HG03103 (cell line): ENCODE measurements around the gene DNA2.
A peak's percentile ranks its signal among the peaks of the same experiment; 100 is the strongest.
"Not testable (repeated sequence)": the region's sequence is repeated elsewhere in the genome, so short reads cannot be mapped to it uniquely, and the experiment has no call there.

Experiments
- ATAC-seq: cut with Tn5 transposase; IDR thresholded peaks from one replicate; pipeline ENCODE4 v1.9.1; 2021; ENCODE audit warnings: low read depth; ENCODE audit not compliant: unreplicated experiment

DNA2 gene

GRCh38 chr10:68471586-68472408, at the start of gene DNA2:
Gene DNA2 (minus strand): TSS chr10:68471973. CDS start chr10:68471864, 109 bp downstream.
- peak; percentile 82 for ATAC-seq

GRCh38 chr10:68518609-68519008, 46.8 kb upstream of the DNA2 start:
- not testable (repeated sequence) for ATAC-seq

- ATAC-seq = no peak
Observed at GRCh38 chr10:68517188-68517587, 45.4 kb upstream of the DNA2 start.

- ATAC-seq = no peak
Observed at GRCh38 chr10:68516766-68517165, 45.0 kb upstream of the DNA2 start.

GRCh38 chr10:68516216-68516615, 44.4 kb upstream of the DNA2 start:
- ATAC-seq = not testable (repeated sequence)

GRCh38 chr10:68508090-68508489, 36.3 kb upstream of the DNA2 start:
- ATAC-seq = no peak

GRCh38 chr10:68506411-68506810, 34.6 kb upstream of the DNA2 start:
- no peak for ATAC-seq

GRCh38 chr10:68502846-68503245, 31.1 kb upstream of the DNA2 start:
- no peak for ATAC-seq

- ATAC-seq = no peak
Observed at GRCh38 chr10:68501691-68502090, 29.9 kb upstream of the DNA2 start.

- ATAC-seq = no peak
Observed at GRCh38 chr10:68499544-68499943, 27.8 kb upstream of the DNA2 start.

- no peak for ATAC-seq
Observed at GRCh38 chr10:68496072-68496471, 24.3 kb upstream of the DNA2 start.

GRCh38 chr10:68492118-68492517, 20.3 kb upstream of the DNA2 start:
- no peak for ATAC-seq

- ATAC-seq = no peak
Observed at GRCh38 chr10:68489919-68490318, 18.1 kb upstream of the DNA2 start.

GRCh38 chr10:68474021-68474420, 2.2 kb upstream of the DNA2 start:
- ATAC-seq = no peak

- no peak for ATAC-seq
Observed at GRCh38 chr10:68471063-68471585, 649 bp downstream of the DNA2 start.

- ATAC-seq = no peak
Observed at GRCh38 chr10:68470300-68470699, 1.5 kb downstream of the DNA2 start.

GRCh38 chr10:68469838-68470237, 1.9 kb downstream of the DNA2 start:
- ATAC-seq = no peak

- ATAC-seq = not testable (repeated sequence)
Observed at GRCh38 chr10:68464729-68465128, 7.0 kb downstream of the DNA2 start.

- no peak for ATAC-seq
Observed at GRCh38 chr10:68463365-68464093, 8.2 kb downstream of the DNA2 start.

GRCh38 chr10:68462536-68462935, 9.2 kb downstream of the DNA2 start:
- ATAC-seq = no peak

GRCh38 chr10:68461032-68461431, 10.7 kb downstream of the DNA2 start:
- ATAC-seq = no peak

- ATAC-seq = not testable (repeated sequence)
Observed at GRCh38 chr10:68449698-68450097, 22.1 kb downstream of the DNA2 start.
